ENCODE results near the gene PGAM1. TPM values are rescaled to one million over a fixed set of nuclear protein-coding genes. Genes with fewer than 3 reads are reported as not detected.
"Not testable (repeated sequence)": the region's sequence is repeated elsewhere in the genome, so short reads cannot be mapped to it uniquely, and the experiment has no call there.

PGAM1 gene
- polyA plus RNA-seq (2013, experiment 1 of 2; ENCODE audit: insufficient read length), result 814 TPM
- polyA plus RNA-seq (2013, experiment 2 of 2; ENCODE audit: insufficient read length), result 771 TPM

GRCh38 chr10:97425964-97426775 lies at the start of gene PGAM1:
TSS of gene PGAM1 (plus strand) at chr10:97426191. CDS start at chr10:97426308, 117 bp downstream.
- peak; percentile 97 for DNase-seq

GRCh38 chr10:97376413-97376812 lies 49.6 kb upstream of the PGAM1 start:
- no peak for DNase-seq

- no peak for DNase-seq
These were observed 46.8 kb upstream of the PGAM1 start for GRCh38 chr10:97378933-97379921.

GRCh38 chr10:97380516-97380915 lies 45.5 kb upstream of the PGAM1 start:
- DNase-seq, result no peak

GRCh38 chr10:97381626-97382025 lies 44.4 kb upstream of the PGAM1 start:
- no peak for DNase-seq

GRCh38 chr10:97383159-97383558 lies 42.8 kb upstream of the PGAM1 start:
- DNase-seq, result no peak

DNA sequence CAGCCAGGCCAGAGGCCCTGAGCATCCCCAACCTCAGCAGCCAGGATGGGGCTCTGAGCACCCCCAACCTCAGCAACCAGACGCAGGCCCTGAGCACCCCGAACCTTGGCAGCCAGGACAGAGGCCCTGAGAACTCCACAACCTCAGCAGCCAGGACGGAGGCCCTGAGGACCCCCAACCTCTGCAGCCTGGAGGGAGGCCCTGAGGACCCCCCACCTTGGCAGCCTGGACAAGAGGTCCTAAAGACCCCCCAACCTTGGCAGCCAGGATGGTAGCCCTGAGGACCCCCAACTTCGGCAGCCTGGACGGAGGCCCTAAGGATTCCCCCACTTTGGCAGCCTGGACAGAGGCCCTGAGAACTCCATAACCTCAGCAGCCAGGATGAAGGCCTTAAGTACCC lies 41.8 kb upstream of the PGAM1 start:
- DNase-seq, result no peak

DNA sequence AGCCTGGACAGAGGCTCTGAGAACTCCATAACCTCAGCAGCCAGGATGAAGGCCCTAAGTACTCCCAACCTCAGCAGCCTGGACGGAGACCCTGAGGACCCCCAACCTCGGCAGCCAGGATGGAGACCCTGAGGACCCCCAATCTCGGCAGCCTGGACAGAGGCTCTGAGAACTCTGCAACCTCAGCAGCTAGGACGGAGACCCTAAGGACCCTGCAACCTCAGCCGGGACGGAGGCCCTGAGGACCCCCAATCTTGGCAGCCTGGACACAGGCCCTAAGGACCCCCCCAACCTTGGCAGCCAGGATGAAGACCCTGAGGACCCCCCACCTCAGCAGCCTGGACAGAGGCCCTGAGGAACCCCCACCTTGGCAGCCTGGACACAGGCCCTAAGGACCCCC lies 41.4 kb upstream of the PGAM1 start:
- no peak for DNase-seq

DNA sequence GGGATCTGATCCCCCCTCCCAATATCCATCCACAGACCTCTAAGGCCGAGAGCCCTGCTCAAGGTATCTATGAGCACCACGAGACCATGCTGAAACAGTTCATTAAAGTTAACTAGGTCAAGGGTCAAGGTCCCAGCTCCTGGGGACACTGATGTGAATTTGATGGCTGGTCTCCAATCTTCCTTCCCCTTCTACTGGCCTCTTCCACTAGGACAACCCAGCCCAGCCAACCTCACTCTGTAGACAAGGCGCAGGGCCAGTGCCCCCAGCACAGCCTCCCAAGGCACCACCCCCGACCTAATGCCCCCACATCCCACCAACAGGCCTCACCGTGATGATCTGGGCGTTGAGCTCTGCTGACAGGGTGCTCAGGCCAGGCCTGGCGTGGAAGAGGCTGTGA lies 40.4 kb upstream of the PGAM1 start:
- DNase-seq, result no peak

DNA sequence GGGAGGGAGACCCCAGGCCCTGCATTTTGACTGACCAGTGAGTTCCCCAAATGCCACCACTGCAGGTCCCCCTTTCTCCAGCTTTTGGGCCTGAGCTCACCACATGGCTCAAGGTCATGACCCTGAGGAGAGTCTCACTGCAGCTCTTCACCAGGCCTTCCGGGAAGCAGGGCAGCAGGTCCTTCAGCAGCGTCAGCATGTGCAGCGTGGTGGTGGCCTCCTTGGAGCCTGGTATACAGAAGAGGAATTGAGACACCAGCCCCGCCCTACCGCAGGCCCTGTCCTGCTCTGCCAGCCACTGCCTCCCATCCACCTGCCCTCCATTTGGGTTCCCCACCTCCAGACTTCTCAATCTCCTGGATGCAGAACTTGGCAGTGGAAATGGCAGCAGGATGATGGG lies 37.8 kb upstream of the PGAM1 start:
- no peak for DNase-seq

DNA sequence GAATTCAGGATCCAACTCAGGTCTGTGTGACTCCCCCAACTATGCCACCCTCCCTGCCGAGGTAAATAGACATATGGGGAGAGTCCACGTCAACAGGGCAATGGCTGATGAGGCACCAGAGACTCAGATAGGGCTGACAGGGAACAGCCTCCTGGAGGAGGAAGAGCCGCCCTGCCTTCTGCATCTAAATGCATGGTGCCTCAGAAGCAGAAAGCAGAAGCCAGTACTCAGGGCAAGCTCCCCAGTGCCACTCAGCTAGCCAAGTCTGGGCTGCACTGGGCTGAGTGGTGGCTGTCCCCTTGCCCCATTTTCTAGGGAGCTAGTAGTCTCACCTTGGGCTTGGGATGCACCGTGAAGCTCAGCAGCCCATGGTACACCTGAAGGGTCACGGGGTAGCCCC lies 35.9 kb upstream of the PGAM1 start:
- no peak for DNase-seq

- DNase-seq, result no peak
These were observed 32.9 kb upstream of the PGAM1 start for GRCh38 chr10:97393034-97393573.

- DNase-seq, result no peak
These were observed 29.9 kb upstream of the PGAM1 start for GRCh38 chr10:97396056-97396455.

GRCh38 chr10:97399843-97400545 lies 26.0 kb upstream of the PGAM1 start:
- peak; percentile 44 for DNase-seq

GRCh38 chr10:97400665-97401454 lies 25.1 kb upstream of the PGAM1 start, which contains the start of gene RRP12:
TSS of gene RRP12 (minus strand) at chr10:97401340. CDS start at chr10:97401231, 109 bp downstream.
- peak; percentile 99 for DNase-seq

DNA sequence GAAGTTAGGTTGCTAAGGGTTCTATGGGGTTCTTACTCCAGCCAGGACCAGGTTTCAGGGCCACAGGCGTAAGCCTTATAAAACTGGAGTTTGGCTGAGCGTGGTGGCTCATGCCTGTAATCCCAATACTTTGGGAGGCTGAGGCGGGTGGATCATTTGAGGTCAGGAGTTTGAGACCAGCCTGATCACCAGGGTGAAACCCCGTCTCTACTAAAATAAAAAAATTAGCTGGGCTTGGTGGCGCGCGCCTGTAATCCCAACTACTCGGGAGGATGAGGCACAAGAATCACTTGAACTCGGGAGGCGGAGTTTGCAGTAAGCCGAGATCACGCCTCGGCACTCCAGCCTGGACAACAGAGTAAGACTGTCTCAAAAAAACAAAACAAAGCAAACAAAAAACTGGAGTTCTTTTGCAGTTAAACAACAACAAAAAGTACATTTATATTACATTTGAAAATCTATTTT lies 24.5 kb upstream of the PGAM1 start:
- no peak for DNase-seq

- DNase-seq, result no peak
These were observed 21.9 kb upstream of the PGAM1 start for GRCh38 chr10:97404044-97404443.

DNA sequence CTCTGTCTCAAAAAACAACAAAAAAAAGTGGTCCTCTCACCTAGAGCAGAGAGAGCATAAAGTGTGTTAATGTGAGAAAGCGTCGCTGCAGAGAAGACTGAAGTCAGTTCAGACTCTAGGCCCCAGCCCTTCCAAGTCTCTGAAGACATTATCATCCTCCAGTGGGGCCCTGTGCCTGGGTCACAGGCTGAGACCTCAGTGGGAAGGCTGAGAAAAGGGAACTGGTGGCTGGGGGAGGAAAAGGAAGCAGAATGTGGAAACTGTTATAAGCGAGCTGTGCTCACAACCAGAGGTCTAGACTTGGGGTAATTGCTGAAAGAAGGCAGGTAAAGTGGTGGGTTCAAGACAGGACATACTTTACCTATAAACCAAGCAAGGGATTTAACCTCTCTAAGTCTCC lies 19.9 kb upstream of the PGAM1 start:
- DNase-seq, result no peak

- DNase-seq, result not testable (repeated sequence)
These were observed 19.5 kb upstream of the PGAM1 start for GRCh38 chr10:97406483-97406882.

GRCh38 chr10:97407211-97407951 lies 18.6 kb upstream of the PGAM1 start:
- peak; percentile 73 for DNase-seq

DNA sequence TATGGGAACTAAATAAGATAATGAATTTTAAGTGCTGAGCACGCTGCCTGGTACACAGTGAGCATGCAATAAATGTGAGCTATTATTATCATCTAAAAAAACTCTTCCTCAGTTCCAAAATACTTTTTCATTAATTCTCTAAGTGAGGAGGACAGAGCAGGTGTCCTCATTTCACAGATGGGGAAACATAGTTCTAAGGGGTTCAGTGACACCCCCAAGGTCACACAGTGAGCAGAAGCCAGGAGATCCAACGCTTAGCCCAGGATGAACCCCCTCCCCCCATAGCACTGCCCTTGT lies 18.1 kb upstream of the PGAM1 start:
- DNase-seq, result no peak
